ENCODE measurements around the gene BCAP31. TPM values are rescaled to one million over a fixed set of nuclear protein-coding genes. Genes with fewer than 3 reads are reported as not detected.

The BCAP31 gene
- 100 to 1,000 TPM in 2 of 4 donors, 10 to 100 TPM in 2; 45.4 to 148 (median 101) TPM for total RNA-seq

DNA sequence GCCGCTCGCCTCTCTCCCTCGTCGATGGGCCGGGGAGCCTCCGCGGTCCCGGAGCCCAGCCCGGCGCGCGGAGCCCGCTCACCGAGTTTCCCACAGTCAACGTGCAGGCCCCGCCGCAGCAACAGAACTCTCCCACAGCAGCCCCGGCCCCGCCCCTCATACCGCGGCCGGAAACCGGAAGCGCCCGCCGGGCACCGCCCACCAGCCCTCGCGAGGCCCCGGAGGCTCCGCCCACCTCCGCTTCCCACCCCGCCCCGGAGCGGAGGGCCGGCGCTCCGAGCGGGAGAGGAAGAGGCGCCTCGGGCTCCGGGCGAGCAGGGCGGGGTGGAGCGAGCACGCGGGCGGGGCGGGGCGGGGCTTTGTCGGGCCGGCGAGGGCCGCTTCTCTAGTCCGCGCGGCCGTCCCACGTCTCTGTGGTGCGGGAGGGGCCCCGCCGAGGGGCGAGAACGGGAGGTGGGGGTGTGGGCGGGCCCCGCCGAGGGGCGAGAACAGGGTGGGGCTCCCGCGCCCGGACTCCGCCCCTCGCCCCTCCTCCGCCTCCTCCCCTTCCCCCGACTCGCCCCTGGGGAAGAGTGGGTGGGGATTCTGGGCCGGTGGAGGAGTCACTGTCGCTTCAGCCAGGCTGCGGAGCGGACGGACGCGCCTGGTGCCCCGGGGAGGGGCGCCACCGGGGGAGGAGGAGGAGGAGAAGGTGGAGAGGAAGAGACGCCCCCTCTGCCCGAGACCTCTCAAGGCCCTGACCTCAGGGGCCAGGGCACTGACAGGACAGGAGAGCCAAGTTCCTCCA, at the start of gene BCAP31, which contains the start of gene ABCD1:
TSS of gene BCAP31 (minus strand) at position 136 of the 787 bp plus-strand sequence. CDS start 1,143 bp downstream, outside the sequence.
TSS of gene ABCD1 (plus strand) at position 605 of the 787 bp plus-strand sequence. CDS start 411 bp downstream, outside the sequence.
- Histone ChIP-seq H3K27me3 (no peaks in the 10 kb centered on the region), H3K4me3 (peak within 1 kb of the TSS; percentile 63 to 75 (median 68)), H3K9me3 (no peaks in the 10 kb centered on the region), H3K36me3 (peaks cover 0 to 22% (median 0%) of the 10 kb centered on the region in 3 donors), H3K27ac (peak within 1 kb of the TSS; percentile 89 to 93 (median 92)), H3K4me1 (peaks cover 3 to 52% (median 17%) of the 10 kb centered on the region in 4 donors)
- peak; percentile 85 to 94 (median 93) for DNase-seq
- TF ChIP-seq, protein P1, sequence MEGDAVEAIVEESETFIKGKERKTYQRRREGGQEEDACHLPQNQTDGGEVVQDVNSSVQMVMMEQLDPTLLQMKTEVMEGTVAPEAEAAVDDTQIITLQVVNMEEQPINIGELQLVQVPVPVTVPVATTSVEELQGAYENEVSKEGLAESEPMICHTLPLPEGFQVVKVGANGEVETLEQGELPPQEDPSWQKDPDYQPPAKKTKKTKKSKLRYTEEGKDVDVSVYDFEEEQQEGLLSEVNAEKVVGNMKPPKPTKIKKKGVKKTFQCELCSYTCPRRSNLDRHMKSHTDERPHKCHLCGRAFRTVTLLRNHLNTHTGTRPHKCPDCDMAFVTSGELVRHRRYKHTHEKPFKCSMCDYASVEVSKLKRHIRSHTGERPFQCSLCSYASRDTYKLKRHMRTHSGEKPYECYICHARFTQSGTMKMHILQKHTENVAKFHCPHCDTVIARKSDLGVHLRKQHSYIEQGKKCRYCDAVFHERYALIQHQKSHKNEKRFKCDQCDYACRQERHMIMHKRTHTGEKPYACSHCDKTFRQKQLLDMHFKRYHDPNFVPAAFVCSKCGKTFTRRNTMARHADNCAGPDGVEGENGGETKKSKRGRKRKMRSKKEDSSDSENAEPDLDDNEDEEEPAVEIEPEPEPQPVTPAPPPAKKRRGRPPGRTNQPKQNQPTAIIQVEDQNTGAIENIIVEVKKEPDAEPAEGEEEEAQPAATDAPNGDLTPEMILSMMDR (IDR thresholded peaks at IDR 0.05) = no peak
- peak; percentile 85 to 93 for TF ChIP-seq POLR2A (IDR thresholded peaks at IDR 0.05)

DNA sequence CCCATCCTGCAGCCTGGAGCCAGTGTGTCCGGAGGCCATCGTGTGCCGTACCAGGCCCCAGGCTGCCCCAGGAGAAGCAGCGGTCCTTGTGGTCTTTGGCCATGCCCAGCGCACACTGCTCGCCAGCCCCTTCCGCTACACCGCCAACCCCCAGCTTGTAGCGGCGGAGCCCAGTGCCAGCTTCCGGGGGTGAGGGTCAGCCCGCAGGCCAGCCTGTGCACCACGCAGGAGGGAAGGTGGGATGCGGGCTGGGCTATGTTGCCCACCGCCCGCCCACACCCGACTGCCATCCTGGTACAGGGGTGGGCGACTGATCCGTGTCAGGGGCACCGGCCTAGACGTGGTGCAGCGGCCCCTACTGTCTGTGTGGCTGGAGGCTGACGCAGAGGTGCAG, 49.0 kb upstream of the BCAP31 start:
- Histone ChIP-seq H3K4me3 (no peak overlapping the region), H3K27ac (no peak overlapping the region), H3K4me1 (no peaks in the 10 kb centered on the region), H3K36me3 (no peaks in the 10 kb centered on the region), H3K9me3 (no peaks in the 10 kb centered on the region), H3K27me3 (no peaks in the 10 kb centered on the region)
- TF ChIP-seq, protein P1 (IDR thresholded peaks at IDR 0.05) = no peak
- no peak for TF ChIP-seq POLR2A (IDR thresholded peaks at IDR 0.05)
- peak in 1 of 3 donors; percentile 15 for DNase-seq

DNA sequence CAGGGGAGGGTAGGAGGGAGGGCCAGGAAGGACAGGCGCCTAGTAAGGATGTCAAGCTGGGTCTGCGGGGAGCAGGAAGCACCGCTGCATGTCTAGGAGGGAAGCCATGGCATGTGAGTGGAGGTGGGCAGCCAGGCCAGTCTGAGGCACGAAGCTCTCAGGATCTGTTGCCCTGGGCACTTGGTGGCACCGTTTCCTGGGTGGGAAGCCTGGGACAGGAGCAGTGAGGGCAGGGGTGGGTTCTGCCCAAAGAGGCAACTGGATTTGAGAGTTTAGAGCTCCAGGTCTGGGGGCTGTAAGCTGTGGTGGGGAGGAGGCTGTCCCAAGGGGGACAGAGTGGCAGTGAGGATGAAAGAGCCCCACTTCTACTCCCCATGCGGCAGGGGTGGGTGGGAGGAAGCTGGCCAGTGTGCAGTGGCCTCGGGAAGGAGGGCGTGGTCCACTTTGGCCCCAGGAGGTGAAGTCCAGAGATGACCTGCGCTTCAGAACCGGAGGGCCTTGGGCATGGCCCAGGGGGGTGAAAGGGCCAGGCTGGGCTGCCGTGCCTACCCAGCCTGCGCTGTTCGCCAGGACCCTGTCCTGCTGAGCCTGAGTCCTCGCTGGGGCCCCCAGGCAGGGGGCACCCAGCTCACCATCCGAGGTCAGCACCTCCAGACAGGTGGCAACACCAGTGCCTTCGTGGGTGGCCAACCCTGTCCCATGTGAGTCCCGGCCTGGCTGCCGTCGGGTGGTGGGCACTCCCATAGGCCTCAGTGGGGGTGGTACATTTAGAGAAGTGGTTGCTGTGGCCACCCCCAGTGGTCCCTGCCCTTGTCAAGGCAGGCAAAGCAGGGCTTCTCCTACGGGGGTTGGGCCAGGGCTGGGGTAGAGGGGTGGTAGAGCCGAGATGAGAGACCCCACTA, 48.4 kb upstream of the BCAP31 start:
- Histone ChIP-seq H3K27me3 (no peaks in the 10 kb centered on the region), H3K36me3 (no peaks in the 10 kb centered on the region), H3K27ac (no peak overlapping the region), H3K9me3 (no peaks in the 10 kb centered on the region), H3K4me1 (no peaks in the 10 kb centered on the region), H3K4me3 (no peak overlapping the region)
- TF ChIP-seq POLR2A (IDR thresholded peaks at IDR 0.05) = no peak
- TF ChIP-seq, protein P1 (IDR thresholded peaks at IDR 0.05) = no peak
- DNase-seq = no peak

DNA sequence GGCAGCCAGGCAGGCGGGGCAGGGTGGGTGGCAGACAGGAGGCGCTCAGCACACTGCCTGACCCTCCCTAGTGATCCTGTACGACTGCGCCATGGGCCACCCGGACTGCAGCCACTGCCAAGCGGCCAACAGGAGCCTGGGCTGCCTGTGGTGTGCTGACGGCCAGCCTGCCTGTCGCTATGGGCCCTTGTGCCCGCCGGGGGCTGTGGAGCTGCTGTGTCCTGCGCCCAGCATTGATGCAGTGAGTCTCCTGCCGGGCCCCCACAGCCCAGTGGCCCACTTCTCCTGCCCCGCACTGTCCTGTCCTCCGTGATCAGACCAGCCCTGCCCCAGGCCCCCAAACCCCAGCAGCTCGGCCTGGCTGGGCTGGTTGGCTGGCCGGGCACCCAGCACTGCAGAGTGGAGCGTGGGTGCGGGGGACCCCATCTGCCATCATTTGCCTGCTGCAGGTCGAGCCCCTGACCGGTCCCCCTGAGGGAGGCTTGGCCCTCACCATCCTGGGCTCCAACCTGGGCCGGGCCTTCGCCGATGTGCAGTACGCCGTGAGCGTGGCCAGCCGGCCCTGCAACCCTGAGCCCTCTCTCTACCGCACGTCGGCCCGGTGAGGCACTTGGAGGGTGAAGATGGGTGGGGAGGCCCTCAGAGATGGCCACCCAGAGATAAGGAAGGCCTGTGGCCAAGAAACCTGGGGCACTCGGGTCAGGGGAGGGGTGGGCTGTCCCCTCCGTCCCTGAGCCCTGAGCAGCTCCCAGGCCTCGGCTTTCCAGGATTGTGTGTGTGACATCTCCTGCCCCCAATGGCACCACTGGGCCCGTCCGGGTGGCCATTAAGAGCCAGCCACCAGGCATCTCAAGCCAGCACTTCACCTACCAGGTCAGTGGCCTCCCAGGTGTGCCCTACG, 47.5 kb upstream of the BCAP31 start:
- H3K4me1 ChIP-seq = no peaks in the 10 kb centered on the region
- H3K27ac ChIP-seq = no peak overlapping the region
- DNase-seq = no peak
- no peaks in the 10 kb centered on the region for H3K27me3 ChIP-seq
- no peaks in the 10 kb centered on the region for H3K9me3 ChIP-seq
- TF ChIP-seq POLR2A (IDR thresholded peaks at IDR 0.05) = no peak
- TF ChIP-seq, protein P1 (IDR thresholded peaks at IDR 0.05) = no peak
- no peak overlapping the region for H3K4me3 ChIP-seq
- H3K36me3 ChIP-seq = no peaks in the 10 kb centered on the region
